ENCODE data around the gene TRIM54.

DNA sequence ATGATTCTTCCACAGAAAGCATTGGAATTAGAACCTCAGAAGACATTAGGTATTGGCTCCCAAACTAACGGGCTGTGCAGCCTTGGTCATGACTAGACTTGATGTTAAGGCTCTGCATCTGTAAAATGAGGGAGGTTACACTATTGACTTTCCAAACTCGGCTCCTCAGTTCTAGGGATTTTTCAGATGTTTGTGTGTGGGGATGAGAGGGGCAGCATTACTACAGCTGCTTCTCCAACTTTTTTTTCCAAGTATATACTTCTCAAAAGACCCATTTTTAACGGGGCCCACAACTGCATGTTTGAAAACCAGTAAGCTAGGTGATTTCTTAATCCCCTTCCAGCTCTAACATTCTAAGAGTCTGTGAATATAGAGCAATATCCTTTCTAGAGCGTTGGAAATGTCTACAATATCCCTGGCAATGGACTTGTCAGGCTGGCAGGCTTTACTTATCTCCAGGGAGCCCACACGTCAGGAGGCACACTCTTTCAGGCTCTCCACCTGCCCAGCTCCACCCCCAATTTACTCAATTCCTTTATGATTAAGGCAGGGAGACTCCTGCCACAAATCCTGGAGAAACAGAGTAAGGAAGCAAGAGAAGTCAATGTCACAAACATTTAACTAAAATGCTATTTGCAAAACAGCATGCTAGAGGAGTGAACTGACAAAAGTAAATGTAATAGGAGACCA, 41.5 kb downstream of the TRIM54 start:
- TF ChIP-seq, protein P1, sequence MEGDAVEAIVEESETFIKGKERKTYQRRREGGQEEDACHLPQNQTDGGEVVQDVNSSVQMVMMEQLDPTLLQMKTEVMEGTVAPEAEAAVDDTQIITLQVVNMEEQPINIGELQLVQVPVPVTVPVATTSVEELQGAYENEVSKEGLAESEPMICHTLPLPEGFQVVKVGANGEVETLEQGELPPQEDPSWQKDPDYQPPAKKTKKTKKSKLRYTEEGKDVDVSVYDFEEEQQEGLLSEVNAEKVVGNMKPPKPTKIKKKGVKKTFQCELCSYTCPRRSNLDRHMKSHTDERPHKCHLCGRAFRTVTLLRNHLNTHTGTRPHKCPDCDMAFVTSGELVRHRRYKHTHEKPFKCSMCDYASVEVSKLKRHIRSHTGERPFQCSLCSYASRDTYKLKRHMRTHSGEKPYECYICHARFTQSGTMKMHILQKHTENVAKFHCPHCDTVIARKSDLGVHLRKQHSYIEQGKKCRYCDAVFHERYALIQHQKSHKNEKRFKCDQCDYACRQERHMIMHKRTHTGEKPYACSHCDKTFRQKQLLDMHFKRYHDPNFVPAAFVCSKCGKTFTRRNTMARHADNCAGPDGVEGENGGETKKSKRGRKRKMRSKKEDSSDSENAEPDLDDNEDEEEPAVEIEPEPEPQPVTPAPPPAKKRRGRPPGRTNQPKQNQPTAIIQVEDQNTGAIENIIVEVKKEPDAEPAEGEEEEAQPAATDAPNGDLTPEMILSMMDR (IDR thresholded peaks at IDR 0.05 in 4 of 5, conservative IDR thresholded peaks at IDR 0.05 in 1 of 5), result no peak
- no peak for TF ChIP-seq POLR2A (IDR thresholded peaks at IDR 0.05)
